Stimulated activated CD4-positive, alpha-beta T cell treated with anti-CD3 and anti-CD28 coated beads, TNF-alpha, amount 100 ng/mL, for 24 hours (primary cell): ENCODE results near the gene HSF5.
"Not testable (repeated sequence)": the region's sequence is repeated elsewhere in the genome, so short reads cannot be mapped to it uniquely, and the experiment has no call there.

ENCODE experiments used
- DNase-seq, 3 experiments: peaks; one replicate each; pipeline ENCODE4 v3.0.0-alpha.2; 2020; ENCODE audit warnings: low read depth in 3 of 3

Gene HSF5

GRCh38 chr17:58481798-58482197 is 6.4 kb downstream of the HSF5 start:
- not testable (repeated sequence) for DNase-seq

- DNase-seq = no peak
Measured at GRCh38 chr17:58480090-58480489, 8.1 kb downstream of the HSF5 start.

DNA sequence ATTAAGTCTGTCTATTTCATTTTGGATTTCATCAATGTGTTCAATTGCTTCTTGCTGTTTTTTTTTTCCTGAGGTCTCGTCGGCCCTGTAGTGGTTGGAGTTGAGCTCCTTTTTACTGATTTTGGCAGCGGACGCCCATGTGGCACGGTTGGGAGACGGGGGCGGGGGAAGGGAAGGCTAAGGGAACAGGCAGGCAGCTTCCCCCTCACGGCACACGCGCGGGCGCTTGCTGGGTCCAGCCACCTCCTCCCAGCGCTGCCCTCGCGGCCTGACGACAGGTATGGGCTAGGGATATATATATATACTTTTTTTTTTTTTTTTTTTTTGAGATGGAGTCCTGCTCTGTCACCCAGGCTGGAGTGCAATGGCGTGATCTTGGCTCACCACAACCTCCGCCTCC is 11.4 kb downstream of the HSF5 start:
- no peak for DNase-seq

DNA sequence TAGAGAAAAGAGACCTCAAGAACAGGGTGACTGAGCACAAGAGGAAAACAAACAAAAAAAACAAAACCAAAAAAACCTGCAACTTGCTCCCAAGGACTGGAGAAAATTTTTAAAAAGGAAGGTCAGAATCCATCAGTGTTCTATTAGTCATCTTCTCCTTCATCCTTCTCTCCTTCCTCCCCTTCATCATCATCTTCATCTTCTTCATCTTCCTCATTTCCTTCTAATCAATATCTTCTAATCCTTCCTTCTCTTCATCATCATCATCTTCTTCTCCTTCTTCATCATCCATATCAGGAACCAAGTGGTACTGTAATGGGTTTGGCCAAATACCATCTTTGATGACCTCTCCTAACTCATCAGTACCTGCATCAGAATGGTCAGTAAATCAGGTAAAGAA is 12.2 kb downstream of the HSF5 start:
- no peak for DNase-seq

GRCh38 chr17:58470356-58470755 is 17.9 kb downstream of the HSF5 start:
- DNase-seq = no peak

DNA sequence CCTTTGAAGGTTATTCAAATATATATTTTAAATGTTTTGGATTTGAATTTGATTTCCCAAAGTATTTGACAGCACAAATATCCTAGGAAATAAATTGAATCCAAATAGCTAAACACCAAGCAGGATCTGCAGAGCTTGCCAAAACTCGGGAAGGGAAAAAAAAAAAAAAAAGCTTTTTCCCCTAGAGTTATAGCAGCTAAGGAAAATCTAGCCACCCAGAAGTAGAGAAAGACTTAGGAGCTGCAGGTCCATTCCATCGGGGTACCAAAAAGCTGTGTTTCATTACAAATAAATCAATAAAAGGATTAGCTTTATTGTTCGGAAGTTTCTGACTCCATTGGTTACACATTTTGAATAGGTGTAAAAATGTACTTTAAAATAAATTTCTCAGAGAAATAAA is 19.3 kb downstream of the HSF5 start:
- no peak for DNase-seq

DNA sequence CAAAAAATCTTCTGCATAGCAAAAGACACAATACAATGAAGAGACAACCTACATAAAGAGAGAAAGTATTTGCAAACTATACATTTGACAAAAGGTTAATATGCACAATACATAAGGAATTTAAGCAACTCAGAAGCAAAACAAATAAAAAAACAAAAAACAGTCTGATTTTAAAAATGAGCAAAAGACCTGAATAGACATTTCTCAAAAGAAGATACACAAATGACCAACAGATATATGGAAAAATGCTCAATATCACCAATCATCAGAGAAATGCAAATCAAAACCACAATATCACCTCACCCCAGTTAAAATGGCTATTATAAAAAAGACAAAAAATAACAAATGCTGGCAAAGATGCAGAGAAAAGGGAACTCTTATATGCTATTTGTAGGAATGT is 32.7 kb downstream of the HSF5 start:
- DNase-seq = no peak

- DNase-seq = no peak
Measured at GRCh38 chr17:58452738-58453137, 35.5 kb downstream of the HSF5 start.

- DNase-seq = peak; percentile 43 to 71 (median 54)
Measured at GRCh38 chr17:58447039-58447975, 40.9 kb downstream of the HSF5 start.

- DNase-seq = no peak
Measured at GRCh38 chr17:58446086-58446485, 42.1 kb downstream of the HSF5 start.

DNA sequence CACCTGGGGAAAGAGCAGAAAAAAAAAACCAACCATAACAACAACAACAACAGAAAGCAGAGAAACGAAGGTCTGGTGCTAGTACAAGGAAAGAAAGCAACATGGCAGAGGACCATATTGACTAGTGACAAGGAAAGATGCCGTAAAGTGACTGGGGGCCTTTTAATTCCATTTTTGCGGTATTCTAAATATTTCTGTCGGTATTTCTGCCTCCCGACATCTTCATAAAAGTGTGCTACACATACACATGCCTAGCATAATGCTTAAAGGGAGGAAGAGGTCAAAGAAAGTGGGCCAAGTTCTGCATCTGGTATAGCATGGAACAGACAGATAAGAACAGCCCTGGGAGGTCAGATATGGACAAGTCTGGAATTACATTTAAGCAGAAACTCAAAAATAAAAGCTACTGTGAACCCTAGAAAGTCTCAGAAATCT is 51.4 kb downstream of the HSF5 start:
- DNase-seq = no peak

DNA sequence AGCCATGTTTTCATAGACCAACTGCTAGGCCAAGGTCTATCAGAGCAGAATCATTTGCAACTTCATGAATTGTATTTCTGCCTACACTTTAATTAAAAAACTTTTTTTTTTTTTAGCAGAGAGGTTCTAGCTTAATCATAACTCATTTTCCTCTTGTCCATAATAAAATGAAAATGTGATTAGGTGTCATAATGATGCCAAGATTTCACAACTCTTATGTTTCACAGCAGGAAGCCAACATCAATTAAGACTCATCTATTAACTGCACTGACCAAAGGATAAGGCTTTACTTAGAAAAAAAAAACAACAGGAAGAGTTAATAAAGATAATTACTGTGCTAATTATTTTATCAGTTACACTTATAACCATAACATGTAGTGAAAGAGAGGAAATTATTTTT is 52.0 kb downstream of the HSF5 start:
- DNase-seq = no peak

GRCh38 chr17:58432806-58433573 is 55.2 kb downstream of the HSF5 start:
- DNase-seq = no peak

DNA sequence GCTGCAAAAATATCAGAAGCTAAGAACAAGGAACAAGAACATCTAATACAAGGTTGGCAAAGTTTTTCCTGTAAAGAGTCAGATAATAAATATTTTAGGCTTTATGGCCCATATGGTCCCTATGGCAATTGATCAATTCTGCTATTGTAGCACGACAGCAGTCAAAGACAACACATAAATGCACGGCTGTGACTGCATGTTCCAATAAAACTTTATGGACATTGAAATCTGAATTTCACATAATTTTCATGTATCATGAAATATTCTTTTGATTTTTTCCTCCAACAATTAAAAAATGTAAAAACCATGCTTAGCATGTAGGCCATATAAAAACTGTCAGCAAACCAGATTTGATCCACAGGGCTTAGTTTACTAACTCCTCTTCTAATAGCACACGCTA is 60.4 kb downstream of the HSF5 start:
- no peak for DNase-seq

GRCh38 chr17:58421711-58422110 is 66.5 kb downstream of the HSF5 start:
- DNase-seq = no peak

- no peak for DNase-seq
Measured at GRCh38 chr17:58420827-58421226, 67.4 kb downstream of the HSF5 start.

DNA sequence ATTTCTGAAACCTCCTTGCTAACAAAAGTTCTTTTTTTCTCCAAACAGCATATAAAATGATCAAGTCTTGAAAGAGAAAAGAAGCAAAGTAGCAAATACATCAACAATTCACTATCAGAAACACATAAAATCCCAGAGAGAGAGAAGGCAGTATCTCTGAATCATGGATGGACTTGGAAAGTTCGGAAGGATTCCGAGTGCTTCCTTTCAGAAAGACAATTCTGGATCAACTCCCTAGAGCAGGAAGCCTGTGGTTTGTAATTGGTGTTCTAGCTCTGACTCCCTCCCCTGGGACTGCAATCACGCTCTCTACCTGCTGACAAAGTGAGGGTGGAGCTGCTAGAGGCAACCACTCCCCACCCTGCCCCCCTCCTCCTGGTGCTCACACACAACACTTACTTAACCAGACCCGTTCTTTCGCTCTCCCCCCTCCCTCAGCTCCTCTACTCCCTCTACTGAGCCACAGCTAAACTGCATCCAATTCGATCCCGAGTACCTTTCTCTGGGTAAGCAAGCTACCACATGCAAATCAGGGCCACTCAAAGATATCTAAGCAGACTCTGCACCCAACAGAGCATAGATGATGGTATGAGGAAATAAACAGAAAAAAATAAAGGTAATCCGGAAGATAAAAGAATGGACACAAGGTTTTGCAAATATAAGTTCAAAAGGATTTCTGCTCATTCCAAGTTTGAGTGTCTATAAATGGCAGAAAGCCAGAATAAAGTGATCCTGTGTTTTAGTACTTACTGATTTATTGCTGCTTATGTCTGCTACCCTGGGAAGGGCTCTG is 70.7 kb downstream of the HSF5 start, which contains the start of gene RNF43:
Gene RNF43, minus strand, starts transcription at position 235 of the 793 bp plus-strand sequence. CDS start 1,957 bp downstream, outside the sequence.
- DNase-seq = peak; percentile 69 to 82 (median 76)

DNA sequence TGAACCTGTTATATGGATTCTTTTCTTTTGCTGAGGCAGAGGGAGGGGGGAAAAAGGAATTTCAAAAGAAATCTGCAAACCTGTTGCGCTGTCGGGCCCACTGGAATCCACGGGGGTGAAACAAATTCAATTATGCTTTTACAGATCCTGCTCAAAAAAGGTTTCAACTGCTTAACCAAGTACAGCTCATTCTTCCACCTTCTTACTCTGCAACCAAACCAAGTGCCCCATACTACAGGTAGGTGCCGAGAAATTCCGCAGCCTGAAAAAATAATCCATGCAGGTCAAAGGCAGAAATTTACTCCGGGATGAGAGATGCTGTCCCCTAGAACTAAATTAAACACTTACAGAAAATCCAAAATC is 71.3 kb downstream of the HSF5 start:
- no peak for DNase-seq

DNA sequence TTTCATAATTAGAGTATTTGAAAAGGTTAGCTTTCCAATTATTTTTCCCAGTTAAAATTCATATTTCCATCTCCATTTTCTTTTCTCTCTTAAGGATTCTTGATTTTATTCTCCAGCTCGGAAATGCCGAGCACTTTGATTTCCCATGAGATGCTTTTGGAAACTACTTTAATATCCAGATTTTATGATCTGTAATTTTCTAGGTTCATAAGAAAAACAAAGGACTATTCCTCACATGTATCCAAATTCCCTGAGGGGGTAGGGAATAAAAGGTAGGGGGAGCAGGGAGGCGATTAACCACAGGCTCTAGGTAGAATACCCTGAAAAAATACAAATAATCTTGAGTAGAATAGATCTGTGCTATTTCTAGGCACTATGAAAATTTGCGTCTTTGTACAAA is 71.8 kb downstream of the HSF5 start:
- DNase-seq = no peak

DNA sequence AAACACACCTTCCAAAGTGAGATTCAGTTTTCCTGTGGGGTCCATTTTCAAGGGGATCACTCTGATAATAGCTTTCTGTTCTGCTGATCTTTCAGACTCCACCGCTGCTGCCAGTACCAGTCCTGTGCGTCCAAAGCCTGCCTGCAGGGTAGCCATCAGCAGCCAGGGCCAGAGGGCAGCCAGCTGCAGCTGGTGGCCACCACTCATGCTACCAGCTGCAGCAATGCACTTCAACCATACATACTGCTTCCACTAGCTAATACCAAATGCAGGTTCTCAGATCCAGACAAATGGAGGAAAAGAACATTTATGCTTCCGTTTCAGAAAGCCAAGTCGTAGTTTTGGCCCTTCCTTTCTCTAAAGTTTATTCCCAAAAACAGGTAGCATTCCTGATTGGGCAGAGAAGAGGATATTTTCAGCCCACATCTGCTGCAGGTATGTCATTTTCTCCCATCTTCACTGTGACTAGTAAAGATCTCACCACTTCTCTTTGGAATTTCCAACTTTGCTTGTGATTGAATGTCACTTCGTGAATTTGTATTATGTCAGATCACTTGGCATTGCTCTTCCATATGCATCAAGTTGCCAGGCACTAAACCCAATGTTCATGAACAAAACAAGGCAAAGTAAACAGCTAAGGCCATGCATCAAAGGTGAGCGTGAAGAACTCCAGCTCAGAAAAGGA is 72.7 kb downstream of the HSF5 start:
- no peak for DNase-seq

GRCh38 chr17:58414596-58414997 is 73.6 kb downstream of the HSF5 start:
- no peak for DNase-seq
